ENCODE measurements around the gene GRIA3.

The GRIA3 gene

DNA sequence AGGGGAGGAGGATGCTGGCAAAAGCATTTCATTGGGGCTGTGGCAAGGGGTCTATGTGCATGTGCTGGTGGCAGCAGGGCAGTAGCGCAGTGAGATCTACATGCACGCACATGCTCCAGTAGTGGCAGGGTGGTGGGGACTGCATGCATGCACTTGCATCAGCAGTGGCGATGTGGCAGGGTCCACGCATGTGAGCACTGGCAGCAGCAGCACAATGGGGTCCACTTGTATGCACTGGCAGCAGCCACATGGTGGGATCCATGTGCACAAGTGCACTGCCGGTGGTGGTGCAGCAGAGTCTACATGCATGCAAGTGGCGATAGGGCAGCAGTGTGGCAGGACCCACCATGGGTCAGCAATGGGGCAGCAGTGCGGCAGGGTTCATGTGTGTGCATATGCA is 315.7 kb downstream of the GRIA3 start:
- TF ChIP-seq POLR2A (IDR thresholded peaks at IDR 0.05; ENCODE audit: low read length), result no peak
- DNase-seq, result no peak

DNA sequence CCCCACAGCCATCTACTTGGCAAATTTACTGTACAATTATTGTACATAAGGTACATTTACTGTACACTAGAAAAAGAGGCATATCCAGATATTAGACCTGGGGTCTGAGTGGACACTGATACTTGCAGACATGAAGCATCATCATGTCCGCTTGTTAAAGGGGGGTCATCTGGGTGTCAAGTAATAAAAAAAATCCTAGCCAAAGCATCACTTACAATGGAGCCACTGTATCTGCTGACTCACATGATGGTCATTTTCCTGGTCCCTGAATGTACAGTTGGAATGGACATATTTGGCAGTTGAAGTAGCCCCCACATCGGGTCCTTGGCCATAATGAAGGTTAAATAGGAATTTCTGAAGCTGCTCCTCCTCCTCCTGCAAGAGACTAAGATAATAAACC is 320.0 kb downstream of the GRIA3 start:
- DNase-seq, result no peak
- TF ChIP-seq GATA1 (IDR thresholded peaks at IDR 0.05; ENCODE audit: low read depth, low read length) (no peak), POLR2A (IDR thresholded peaks at IDR 0.05; ENCODE audit: low read length) (no peak)

DNA sequence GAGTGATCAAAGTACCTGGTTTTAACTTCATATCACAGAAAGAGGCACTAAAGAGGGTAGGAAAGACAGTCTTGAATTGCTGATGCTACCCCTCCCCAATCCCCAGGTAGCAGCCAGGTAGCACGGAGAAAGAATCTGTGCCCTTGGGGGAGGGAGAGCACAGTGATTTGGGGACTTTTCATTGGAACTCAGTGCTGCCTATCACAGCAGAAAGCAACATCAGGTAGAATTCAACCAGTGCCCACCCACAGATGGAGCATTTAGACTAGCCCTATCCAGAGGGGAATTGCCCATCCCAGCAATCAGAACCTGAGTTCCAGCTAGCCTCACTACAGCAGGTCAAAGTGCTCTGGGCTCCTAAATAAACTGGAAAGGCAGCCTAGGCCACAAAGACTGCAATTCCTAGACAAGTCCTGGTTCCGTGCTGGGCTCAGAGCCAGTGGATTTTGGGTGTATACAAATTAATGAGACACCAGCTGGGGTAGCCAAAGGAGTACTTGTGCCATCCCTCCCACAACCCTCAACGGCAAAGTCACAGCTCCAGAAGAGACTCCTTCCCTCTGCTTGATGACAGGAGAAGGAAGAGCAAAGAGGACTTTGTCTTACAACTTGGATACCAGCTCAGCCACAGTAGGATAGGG is 320.7 kb downstream of the GRIA3 start:
- TF ChIP-seq GATA1 (IDR thresholded peaks at IDR 0.05; ENCODE audit: low read depth, low read length) (no peak), POLR2A (IDR thresholded peaks at IDR 0.05; ENCODE audit: low read length) (no peak)

DNA sequence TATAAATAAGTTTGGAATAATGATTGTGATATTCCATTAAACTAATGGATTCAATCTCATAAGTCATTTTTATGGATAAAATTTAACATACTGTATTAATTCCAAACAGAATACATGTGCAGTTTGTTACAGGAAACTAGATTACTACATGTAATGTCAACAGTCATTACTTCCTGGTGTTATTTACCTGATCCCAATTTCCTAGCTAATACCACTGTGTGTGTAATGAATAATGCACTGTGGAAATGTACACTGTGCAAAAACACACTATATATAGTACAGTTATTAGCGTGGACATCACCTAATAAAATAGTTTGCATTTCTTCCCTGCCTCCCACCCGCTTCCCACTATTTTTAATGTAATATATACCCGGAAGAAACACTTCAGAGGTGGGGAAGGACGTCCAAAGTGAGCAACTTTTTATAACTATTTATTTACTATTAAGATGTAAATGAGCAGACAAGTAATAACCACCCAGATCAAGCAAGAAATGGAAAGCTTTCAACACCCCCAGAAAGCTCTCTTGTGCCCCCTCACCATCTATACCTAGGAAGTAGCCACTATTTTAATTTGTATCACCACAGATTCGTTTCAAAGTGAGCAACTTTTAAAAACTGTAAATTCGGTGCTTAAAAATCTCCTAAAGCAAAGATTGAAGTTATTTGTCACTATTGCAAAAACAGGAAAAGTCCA is 329.7 kb downstream of the GRIA3 start:
- no peak for TF ChIP-seq POLR2A (IDR thresholded peaks at IDR 0.05; ENCODE audit: low read length)
- no peak for TF ChIP-seq GATA1 (IDR thresholded peaks at IDR 0.05; ENCODE audit: low read depth, low read length)
- DNase-seq, result no peak

More for the DNA sequence above, 320.7 kb downstream of the GRIA3 start:
- DNase-seq, result no peak

DNA sequence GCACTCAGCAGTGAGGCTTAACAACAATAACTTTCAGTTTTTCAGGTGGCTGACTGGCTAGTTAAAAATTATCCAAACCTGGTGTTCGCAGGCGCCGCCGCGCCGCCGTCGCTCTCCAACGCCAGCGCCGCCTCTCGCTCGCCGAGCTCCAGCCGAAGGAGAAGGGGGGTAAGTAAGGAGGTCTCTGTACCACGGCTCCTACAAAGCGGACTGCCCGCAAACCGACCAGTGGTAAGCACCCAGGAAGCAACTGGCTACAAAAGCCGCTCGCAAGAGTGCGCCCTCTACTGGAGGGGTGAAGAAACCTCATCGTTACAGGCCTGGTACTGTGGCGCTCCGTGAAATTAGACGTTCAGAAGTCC is 330.2 kb downstream of the GRIA3 start:
- DNase-seq, result peak in 1 of 2 experiments; percentile 0

DNA sequence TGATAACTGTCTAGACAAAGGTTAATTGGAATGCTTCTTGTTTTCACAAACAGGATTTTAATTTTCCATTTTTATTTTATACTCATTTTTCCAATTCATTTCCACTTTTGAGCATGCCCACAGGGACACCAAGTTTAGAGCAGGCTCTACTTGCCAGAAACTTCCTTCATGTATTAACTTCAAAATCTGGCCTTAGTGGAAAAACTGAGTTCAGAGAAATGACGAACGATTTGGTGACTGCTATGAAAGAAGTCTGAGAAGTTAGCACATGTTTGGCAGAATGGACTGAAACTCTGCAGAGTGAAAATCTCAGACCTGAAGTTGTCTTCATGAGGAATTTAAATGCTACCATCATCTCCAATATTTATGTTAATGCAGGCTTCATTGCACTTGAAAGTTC is 334.7 kb downstream of the GRIA3 start:
- no peak for TF ChIP-seq GATA1 (IDR thresholded peaks at IDR 0.05; ENCODE audit: low read depth, low read length)
- no peak for TF ChIP-seq POLR2A (IDR thresholded peaks at IDR 0.05; ENCODE audit: low read length)
- no peak for DNase-seq

DNA sequence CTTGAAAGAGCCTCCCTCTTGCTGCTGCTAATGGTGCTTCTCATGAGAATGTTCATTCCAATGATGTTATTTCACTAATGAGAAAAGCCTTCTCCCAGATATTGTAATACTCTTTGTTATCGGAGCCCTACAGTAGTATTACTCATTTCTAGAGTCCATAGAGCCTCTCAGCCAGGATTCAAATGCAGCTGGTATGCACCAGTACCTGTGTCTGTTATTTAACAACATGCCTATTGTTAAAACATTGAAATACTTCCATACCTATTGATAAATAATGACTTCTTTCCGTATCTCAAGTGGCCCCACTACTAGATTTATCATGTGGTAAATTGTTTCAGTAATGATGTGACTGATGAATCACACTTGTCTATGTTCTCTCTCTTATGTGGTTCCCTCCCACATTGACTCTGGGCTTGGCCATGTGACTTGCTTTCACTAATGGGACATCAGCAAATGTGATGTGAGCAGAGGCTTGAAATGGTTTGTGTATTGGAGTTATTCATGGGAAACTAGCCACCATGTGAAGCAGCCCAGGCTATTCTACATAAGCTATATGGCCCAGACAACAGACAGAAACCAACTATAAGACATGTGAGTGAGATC is 341.1 kb downstream of the GRIA3 start:
- DNase-seq, result no peak
- no peak for TF ChIP-seq GATA1 (IDR thresholded peaks at IDR 0.05; ENCODE audit: low read depth, low read length)
- TF ChIP-seq POLR2A (IDR thresholded peaks at IDR 0.05; ENCODE audit: low read length), result no peak

DNA sequence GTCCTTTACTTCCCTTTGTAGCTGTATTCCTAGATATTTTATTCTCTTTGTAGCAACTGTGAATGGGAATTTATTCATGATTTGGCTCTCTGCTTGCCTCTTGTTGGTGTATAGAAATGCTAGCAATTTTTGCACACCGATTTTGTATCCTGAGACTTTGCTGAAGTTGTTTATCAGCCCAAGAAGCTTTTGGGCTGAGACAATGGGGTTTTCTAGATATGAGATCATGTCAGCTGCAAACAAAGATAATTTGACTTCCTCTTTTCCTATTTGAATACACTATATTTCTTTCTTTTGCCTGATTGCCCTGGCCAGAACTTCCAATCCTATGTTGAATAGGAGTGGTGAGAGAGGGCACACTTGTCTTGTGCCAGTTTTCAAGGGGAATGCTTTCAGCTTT is 346.6 kb downstream of the GRIA3 start:
- peak in 1 of 2 experiments; percentile 3 for DNase-seq
